ENCODE measurements around the gene ZNF101.

The ZNF101 gene

GRCh38 chr19:19711934-19712828 is 43.5 kb downstream of the ZNF101 start:
- no peak for DNase-seq

- DNase-seq: no peak
Observed at GRCh38 chr19:19719798-19720197, 51.2 kb downstream of the ZNF101 start.

- DNase-seq: no peak
Observed at GRCh38 chr19:19721896-19722295, 53.3 kb downstream of the ZNF101 start.

GRCh38 chr19:19732579-19733501 is 64.2 kb downstream of the ZNF101 start, which contains the start of gene ZNF14:
Gene ZNF14 (minus strand): TSS chr19:19733112. CDS start chr19:19732958, 154 bp downstream.
- peak; percentile 92 for DNase-seq

All from NCI-H1694 (cell line).